ENCODE measurements around the gene FGF11.
"Not testable (repeated sequence)": the region's sequence is repeated elsewhere in the genome, so short reads cannot be mapped to it uniquely, and the experiment has no call there.

Gene FGF11

DNA sequence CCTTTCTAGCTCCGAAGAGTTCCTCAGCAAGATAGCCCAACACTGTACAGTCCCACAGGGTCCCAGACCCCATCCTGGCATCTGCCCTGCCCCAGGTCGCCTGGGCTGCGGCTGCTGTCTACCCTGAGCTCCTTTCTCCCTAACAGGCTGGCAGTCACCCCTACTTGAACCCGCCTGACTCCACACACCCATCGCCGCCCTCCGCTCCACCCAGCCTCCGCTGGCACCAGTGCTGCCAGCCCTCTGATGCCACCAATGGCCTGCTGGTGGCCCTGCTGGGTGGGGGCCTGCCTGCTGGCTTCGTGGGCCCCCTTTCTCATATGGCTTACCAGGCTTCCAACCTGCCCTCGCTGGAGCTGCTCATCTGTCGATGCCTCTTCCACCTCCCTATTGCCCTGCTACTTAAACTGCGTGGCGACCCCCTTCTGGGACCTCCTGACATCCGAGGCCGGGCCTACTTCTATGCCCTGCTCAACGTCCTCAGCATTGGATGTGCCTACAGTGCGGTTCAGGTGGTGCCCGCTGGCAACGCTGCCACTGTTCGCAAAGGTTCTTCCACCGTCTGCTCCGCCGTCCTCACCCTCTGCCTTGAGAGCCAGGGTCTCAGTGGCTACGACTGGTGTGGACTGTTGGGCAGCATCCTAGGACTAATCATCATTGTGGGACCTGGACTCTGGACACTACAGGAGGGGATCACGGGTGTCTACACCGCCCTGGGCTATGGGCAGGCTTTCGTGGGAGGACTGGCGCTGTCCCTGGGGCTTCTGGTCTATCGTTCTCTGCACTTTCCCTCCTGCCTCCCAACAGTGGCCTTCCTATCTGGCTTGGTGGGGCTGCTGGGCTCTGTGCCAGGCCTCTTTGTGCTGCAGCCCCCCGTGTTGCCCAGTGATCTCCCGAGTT, 42.8 kb downstream of the FGF11 start:
- not testable (repeated sequence) for DNase-seq

DNA sequence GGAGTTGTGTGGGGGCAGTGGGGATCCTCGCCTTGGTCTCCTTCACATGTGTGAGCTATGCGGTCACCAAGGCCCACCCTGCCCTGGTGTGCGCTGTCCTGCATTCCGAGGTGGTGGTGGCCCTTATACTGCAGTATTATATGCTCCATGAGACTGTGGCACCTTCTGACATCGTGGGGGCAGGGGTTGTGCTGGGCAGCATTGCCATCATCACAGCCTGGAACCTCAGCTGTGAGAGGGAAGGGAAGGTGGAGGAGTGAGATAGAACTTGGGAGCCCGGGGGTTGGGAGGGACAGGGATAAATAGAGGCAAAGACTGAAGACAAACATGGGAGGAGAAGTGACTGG, 43.4 kb downstream of the FGF11 start:
- not testable (repeated sequence) for DNase-seq

GRCh38 chr17:7483255-7484066, 44.1 kb downstream of the FGF11 start:
- DNase-seq, result peak; percentile 86

GRCh38 chr17:7484067-7484918, 45.0 kb downstream of the FGF11 start, which contains the start of gene POLR2A:
TSS of gene POLR2A (plus strand) at chr17:7484366.
- DNase-seq, result peak; percentile 97

DNA sequence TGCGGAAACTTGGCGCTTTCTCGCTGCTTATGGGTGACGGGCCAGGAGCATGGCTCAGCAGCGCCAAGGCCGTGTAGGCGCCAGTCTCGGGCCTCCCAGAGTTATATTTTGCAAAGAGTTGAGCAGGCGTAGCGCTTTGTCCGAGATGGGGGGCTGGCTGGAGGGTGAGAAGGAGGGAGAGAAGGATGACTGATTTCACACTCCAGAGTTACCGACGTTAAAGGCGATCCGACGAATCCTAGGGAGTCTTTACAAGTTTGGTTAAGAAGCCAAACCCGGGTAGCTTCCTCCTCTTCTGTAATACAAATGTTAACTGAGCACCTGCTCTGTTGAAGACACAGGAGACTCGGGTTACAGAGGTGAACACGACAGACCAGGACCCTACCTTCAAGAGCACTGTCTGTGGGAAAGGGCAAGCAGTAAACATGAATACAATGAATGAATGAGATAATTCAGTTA, 45.6 kb downstream of the FGF11 start:
- DNase-seq, result no peak

DNA sequence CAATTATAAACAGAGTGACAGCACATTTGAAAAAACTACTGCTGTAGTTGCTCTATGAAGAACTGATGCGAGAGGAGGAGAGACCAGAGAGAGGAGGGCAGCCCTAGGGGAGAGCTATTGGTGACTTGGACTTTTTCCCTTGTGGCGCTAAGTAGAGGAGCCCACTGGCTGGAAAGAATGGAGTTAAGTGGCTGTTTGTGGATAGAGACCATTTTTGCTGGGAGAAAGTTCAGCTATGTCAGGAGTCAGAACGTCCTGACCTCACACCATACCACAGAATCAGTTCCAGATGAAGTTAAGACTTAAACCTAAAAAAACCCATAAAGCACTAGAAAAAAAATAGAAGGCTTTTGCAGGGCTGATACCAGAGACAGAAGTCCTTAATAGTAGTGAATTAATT, 46.9 kb downstream of the FGF11 start:
- no peak for DNase-seq

GRCh38 chr17:7490144-7490543, 50.8 kb downstream of the FGF11 start:
- no peak for DNase-seq

- no peak for DNase-seq
Measured at GRCh38 chr17:7491583-7491982, 52.3 kb downstream of the FGF11 start.

- no peak for DNase-seq
Measured at GRCh38 chr17:7493941-7494340, 54.6 kb downstream of the FGF11 start.

Data from stimulated activated CD4-positive, alpha-beta T cell treated with anti-CD3 and anti-CD28 coated beads, Interleukin-12 subunit alpha, Interleukin-12 subunit beta, amount 100 ng/mL, for 4 hours (primary cell).